Mesendoderm (in vitro differentiated cells): ENCODE data around the gene RBMS1.

Experiments
- DNase-seq: peaks from one replicate; pipeline ENCODE4 v3.0.0; 2013
- H2AK5ac ChIP-seq: 2 replicates; pipeline ENCODE4 v1.6.1; 2013; ENCODE audit warnings: low read length, inconsistent platforms
- H2BK120ac ChIP-seq: 2 replicates; pipeline ENCODE4 v1.6.1; 2013; ENCODE audit warnings: low read depth, mild to moderate bottlenecking, low read length, moderate library complexity, mixed read lengths
- H2BK15ac ChIP-seq: replicated peaks from 2 replicates; pipeline ENCODE4 v1.6.1; 2013; ENCODE audit warnings: low read depth, mild to moderate bottlenecking, moderate library complexity
- H2BK5ac ChIP-seq: 2 replicates; pipeline ENCODE4 v1.6.1; 2013; ENCODE audit warnings: low read length, inconsistent platforms
- H3K18ac ChIP-seq: 2 replicates; pipeline ENCODE4 v1.6.1; 2013; ENCODE audit warnings: mild to moderate bottlenecking, low read length, mixed read lengths
- H3K23ac ChIP-seq: one replicate; pipeline ENCODE4 v1.6.1; 2013; ENCODE audit warnings: low read length
- H3K27ac ChIP-seq: 2 replicates; pipeline ENCODE4 v1.5.1; 2013; ENCODE audit warnings: low read depth, mild to moderate bottlenecking, inconsistent platforms, low read length, moderate library complexity
- H3K27me3 ChIP-seq: 2 replicates; pipeline ENCODE4 v1.6.1; 2013; ENCODE audit warnings: low read length, control low read depth, mild to moderate bottlenecking, inconsistent platforms; ENCODE audit not compliant: insufficient read depth, poor library complexity
- H3K36me3 ChIP-seq: 2 replicates; pipeline ENCODE4 v1.6.1; 2013; ENCODE audit warnings: low read length, inconsistent platforms; ENCODE audit not compliant: control insufficient read depth, insufficient read depth
- H3K4ac ChIP-seq: one replicate; pipeline ENCODE4 v1.6.1; 2013; ENCODE audit warnings: low read depth, mild to moderate bottlenecking, low read length, moderate library complexity
- H3K4me1 ChIP-seq: 2 replicates; pipeline ENCODE4 v1.6.1; 2013; ENCODE audit warnings: low read depth, low read length, inconsistent platforms; ENCODE audit not compliant: control insufficient read depth
- H3K4me2 ChIP-seq: 2 replicates; pipeline ENCODE4 v1.6.1; 2013; ENCODE audit warnings: low read length
- H3K4me3 ChIP-seq: 2 replicates; pipeline ENCODE4 v1.5.1; 2013; ENCODE audit warnings: mild to moderate bottlenecking, low read length
- H3K56ac ChIP-seq: one replicate; pipeline ENCODE4 v1.6.1; 2013; ENCODE audit warnings: low read length
- H3K79me1 ChIP-seq: 2 replicates; pipeline ENCODE4 v1.6.1; 2013; ENCODE audit warnings: low read length, inconsistent platforms
- H3K79me2 ChIP-seq: 2 replicates; pipeline ENCODE4 v1.6.1; 2013; ENCODE audit warnings: mild to moderate bottlenecking, low read length; ENCODE audit not compliant: control insufficient read depth, insufficient read depth
- H3K9ac ChIP-seq: 2 replicates; pipeline ENCODE4 v1.6.1; 2013; ENCODE audit warnings: low read length, inconsistent platforms
- H4K5ac ChIP-seq: one replicate; pipeline ENCODE4 v1.6.1; 2013; ENCODE audit warnings: low read length
- H4K8ac ChIP-seq: one replicate; pipeline ENCODE4 v1.6.1; 2013; ENCODE audit warnings: low read depth, mild to moderate bottlenecking, control low read depth, low read length, moderate library complexity
- WGBS: extraction: QIAGEN DNeasy Blood & Tissue Kit; methylation state at CpG from one replicate; pipeline ENCODE4 v1.1.7; 2013; ENCODE audit warnings: low lambda C conversion rate, missing lambda C conversion rate; ENCODE audit not compliant: insufficient coverage; ENCODE audit errors: extremely low coverage; 5-methylcytosine and 5-hydroxymethylcytosine counted together

The RBMS1 gene

DNA sequence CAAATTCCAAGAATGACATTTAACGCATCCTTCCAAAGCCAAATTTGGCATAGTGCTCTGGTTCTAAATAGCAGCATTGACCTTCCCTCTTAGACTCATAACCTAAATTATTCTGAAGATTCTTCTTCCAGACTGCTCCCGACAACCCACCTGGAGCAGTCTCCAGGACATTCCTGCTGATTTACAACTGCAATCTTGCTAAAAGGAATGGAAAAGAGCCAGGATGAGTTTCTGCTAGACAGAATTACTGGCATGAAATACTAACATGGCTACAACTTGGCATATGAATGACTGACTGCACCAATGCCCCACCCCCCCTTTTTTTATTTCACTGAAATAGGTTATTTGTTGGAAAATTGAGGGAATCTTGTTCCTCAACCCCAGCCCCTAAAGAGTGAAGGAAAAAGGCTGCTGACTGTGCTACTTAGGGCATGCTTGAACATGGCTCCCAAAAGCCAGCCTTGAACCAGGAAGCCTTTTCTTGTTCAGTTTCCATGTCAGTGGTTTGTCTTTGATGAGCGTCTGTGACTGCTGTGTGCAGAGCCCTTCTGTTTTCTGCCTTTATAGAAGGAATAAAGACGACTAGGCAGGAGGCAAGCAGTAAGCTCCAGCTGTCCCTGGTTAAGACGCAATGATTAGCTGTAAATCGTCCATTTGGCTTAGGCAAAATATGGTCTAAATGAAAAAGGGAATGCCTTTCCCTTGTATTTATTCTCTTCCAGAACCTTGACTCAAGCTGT is 246.1 kb downstream of the RBMS1 start:
- Histone ChIP-seq H3K4ac (no peak overlapping the region), H2AK5ac (no peak overlapping the region)

DNA sequence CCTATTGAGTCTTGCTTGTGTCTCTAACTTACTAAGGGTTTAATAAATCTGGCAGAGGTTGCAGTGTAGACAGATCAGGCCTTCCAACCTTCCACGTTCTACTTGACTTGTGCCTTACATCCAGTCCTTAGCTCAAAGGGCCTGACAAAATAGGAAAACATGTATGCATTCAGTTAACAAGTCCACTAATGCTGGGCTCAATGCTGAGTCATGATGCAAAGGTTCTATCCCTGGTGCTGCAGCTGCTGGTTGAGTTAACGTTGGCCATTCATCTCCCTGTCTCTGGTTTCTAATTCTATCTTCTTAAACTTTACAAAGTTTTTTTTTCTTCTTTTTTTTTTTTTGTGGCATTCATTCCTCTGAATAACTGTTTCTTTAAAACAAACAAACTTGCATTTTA is 247.3 kb downstream of the RBMS1 start:
- H3K56ac ChIP-seq: no peak overlapping the region
- WGBS: no CpG with 5 or more reads among the region's 2 CpGs
- H3K27ac ChIP-seq: no peak overlapping the region

More for the DNA sequence above, 246.1 kb downstream of the RBMS1 start:
- H3K36me3 ChIP-seq: no peaks in the 10 kb centered on the region
- H3K9ac ChIP-seq: no peak overlapping the region
- no peaks in the 10 kb centered on the region for H3K79me2 ChIP-seq
- H4K8ac ChIP-seq: no peak overlapping the region
- H3K4me3 ChIP-seq: no peak overlapping the region
- H3K79me1 ChIP-seq: no peaks in the 10 kb centered on the region
- H3K4me2 ChIP-seq: no peak overlapping the region
- H2BK15ac ChIP-seq: no peak overlapping the region
- no CpG with 5 or more reads among the region's 6 CpGs for WGBS
- no peaks in the 10 kb centered on the region for H3K27me3 ChIP-seq
- no peak overlapping the region for H3K56ac ChIP-seq
- no peak for DNase-seq
- H3K4me1 ChIP-seq: peaks cover 1% of the 10 kb centered on the region
- no peak overlapping the region for H3K18ac ChIP-seq
- H2BK5ac ChIP-seq: no peak overlapping the region
- no peak overlapping the region for H3K27ac ChIP-seq
- no peak overlapping the region for H4K5ac ChIP-seq
- no peak overlapping the region for H3K23ac ChIP-seq
- no peak overlapping the region for H2BK120ac ChIP-seq

GRCh38 chr2:160245614-160246155 is 247.9 kb downstream of the RBMS1 start:
- Histone ChIP-seq H4K5ac (no peak overlapping the region), H3K4me3 (no peak overlapping the region), H2BK120ac (no peak overlapping the region), H3K9ac (no peak overlapping the region), H3K23ac (no peak overlapping the region), H3K27ac (no peak overlapping the region), H4K8ac (no peak overlapping the region), H3K4me2 (no peak overlapping the region), H3K27me3 (no peaks in the 10 kb centered on the region), H3K4ac (no peak overlapping the region), H3K56ac (no peak overlapping the region), H3K36me3 (no peaks in the 10 kb centered on the region), H3K79me2 (no peaks in the 10 kb centered on the region), H2AK5ac (no peak overlapping the region), H2BK5ac (no peak overlapping the region), H3K18ac (no peak overlapping the region), H2BK15ac (no peak overlapping the region), H3K4me1 (peaks cover 1% of the 10 kb centered on the region), H3K79me1 (no peaks in the 10 kb centered on the region)
- WGBS: 100% methylated on average over 1 of the region's 5 CpGs
- DNase-seq: no peak

More for the DNA sequence above, 247.3 kb downstream of the RBMS1 start:
- Histone ChIP-seq H3K79me2 (no peaks in the 10 kb centered on the region), H3K4me3 (no peak overlapping the region), H2AK5ac (no peak overlapping the region), H3K4me2 (no peak overlapping the region), H4K5ac (no peak overlapping the region), H2BK5ac (no peak overlapping the region), H4K8ac (no peak overlapping the region), H3K18ac (no peak overlapping the region), H3K4ac (no peak overlapping the region), H3K9ac (no peak overlapping the region), H3K4me1 (peaks cover 1% of the 10 kb centered on the region), H3K79me1 (no peaks in the 10 kb centered on the region), H2BK120ac (no peak overlapping the region), H3K27me3 (no peaks in the 10 kb centered on the region), H2BK15ac (no peak overlapping the region), H3K36me3 (no peaks in the 10 kb centered on the region), H3K23ac (no peak overlapping the region)
- DNase-seq: no peak

DNA sequence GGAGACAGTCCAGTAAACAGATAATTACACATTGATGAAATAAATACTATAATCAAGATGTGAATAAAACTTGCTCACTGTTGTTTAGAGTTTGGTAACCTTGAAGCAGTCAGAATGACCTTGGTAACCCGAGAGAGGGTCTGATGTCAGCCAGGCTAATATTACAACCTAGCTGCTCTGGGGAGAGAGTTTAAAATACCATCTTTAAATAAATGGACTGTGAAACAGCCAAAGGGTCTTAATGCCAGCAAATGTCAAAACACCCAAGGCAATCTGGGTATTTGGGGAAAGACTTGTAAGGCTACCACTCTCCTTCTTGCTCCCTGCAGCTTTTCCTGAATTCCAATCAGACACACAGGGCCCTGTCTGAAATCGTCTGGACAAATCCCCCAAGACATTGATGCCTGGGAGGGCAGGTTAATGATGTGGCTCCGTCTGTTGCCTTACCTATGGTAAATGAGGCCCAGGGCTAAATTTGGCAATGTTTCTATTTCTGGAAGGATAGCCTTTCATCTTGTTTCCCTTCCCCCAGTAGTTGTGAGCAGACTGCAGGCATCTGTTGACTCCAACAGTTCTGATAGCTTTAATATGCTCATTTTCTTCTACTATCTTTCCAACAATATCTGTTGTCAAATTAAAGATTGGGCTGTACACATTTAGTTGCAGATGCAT is 250.6 kb downstream of the RBMS1 start:
- Histone ChIP-seq H3K56ac (no peak overlapping the region), H4K8ac (no peak overlapping the region), H3K27me3 (no peaks in the 10 kb centered on the region), H3K23ac (no peak overlapping the region), H3K18ac (no peak overlapping the region), H2AK5ac (no peak overlapping the region), H3K36me3 (no peaks in the 10 kb centered on the region), H3K4me2 (no peak overlapping the region), H3K27ac (no peak overlapping the region), H3K79me2 (no peaks in the 10 kb centered on the region), H3K4me3 (no peak overlapping the region), H3K4ac (no peak overlapping the region), H2BK120ac (no peak overlapping the region), H4K5ac (no peak overlapping the region), H3K9ac (no peak overlapping the region), H2BK5ac (no peak overlapping the region), H3K79me1 (no peaks in the 10 kb centered on the region), H2BK15ac (no peak overlapping the region), H3K4me1 (peaks cover 1% of the 10 kb centered on the region)
- no CpG with 5 or more reads among the region's 3 CpGs for WGBS
- no peak for DNase-seq

DNA sequence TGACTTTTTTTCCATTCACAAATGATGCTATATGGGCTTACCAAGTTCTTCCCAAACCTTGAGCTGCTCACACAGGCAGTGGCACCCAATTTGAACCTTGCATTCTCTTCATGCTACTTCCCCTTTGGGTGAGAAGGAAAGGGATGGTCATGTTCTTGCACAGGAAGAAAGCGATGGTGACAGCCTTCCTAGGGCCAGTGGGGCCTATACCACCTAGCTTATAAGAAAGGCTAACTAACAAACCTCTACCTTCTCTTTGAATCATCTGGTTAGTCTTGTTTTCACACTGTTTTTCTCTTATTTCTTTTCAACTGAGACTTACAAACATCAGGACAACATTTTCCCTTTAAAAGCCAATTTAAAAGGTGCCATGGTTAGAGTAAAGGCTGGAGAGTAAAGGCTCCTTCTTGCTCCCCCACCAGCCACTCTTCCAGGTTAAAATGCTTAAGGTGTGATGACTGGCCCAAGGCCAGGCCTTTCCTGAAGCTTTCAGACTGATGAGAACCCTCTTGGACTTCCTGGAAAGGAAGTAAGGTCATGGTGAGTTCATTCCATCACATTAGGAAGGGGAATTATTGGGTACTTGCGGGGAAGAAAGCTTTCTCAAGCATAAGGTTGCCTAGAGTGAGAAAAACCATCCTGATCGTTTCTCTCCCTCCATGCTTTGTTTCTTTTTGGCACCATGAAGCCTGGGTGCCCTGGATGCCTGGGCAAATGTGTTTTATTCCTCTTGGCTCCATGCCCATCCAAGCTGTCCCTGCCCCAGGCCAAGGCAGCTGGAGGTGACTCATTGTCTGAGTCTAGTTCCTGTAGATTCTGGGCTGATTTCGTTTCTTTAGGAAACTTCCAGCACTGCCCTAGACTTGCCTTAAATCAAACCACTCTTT is 252.1 kb downstream of the RBMS1 start:
- H3K27ac ChIP-seq: no peak overlapping the region
- H3K79me1 ChIP-seq: no peaks in the 10 kb centered on the region

More for the DNA sequence above, 252.1 kb downstream of the RBMS1 start:
- Histone ChIP-seq H3K18ac (no peak overlapping the region), H3K4me2 (no peak overlapping the region), H2BK5ac (no peak overlapping the region), H3K4ac (no peak overlapping the region), H3K23ac (no peak overlapping the region), H4K5ac (no peak overlapping the region), H3K4me1 (peaks cover 1% of the 10 kb centered on the region), H3K36me3 (no peaks in the 10 kb centered on the region), H3K56ac (no peak overlapping the region), H3K79me2 (no peaks in the 10 kb centered on the region), H3K4me3 (no peak overlapping the region), H3K9ac (no peak overlapping the region), H2AK5ac (no peak overlapping the region), H2BK120ac (no peak overlapping the region), H4K8ac (no peak overlapping the region), H3K27me3 (no peaks in the 10 kb centered on the region), H2BK15ac (no peak overlapping the region)
- WGBS: no CpG with 5 or more reads among the region's 4 CpGs
- DNase-seq: no peak
